PC-9 (cell line): Measurements from ENCODE around the gene METTL18. TPM values are rescaled to one million over a fixed set of nuclear protein-coding genes. Genes with fewer than 3 reads are reported as not detected.

Experiments
- BruUV-seq: library from RNA; stranded (reverse); fragments of 400-500 nt; replicated peaks from 2 replicates; lab custom pipeline; 2021; lab: Mats Ljungman, UMichigan
- CTCF ChIA-PET: fragments of 300-600 bp; sonication (Branson Sonifier 250); formaldehyde crosslinking; loops from one replicate; lab custom pipeline; 2022; ENCODE audit warnings: antibody characterized with exemption; lab: Charles Lee
- POLR2A ChIA-PET: fragments of 300-600 bp; sonication (Branson Sonifier 250); formaldehyde crosslinking; loops from one replicate; lab custom pipeline; 2022; ENCODE audit warnings: antibody characterized with exemption; ENCODE audit not compliant: unreplicated experiment; lab: Charles Lee
- DNase-seq, 2 experiments: peaks; one replicate each; pipeline versions ENCODE4 v3.0.0 to v3.0.0-alpha.2; 2015 to 2022; ENCODE audit warnings: mixed read lengths in 1 of 2
- H2AFZ ChIP-seq: fragments of 200-600 bp; sonication (generic); 2 replicates; pipeline ENCODE4 v1.8.1; 2017; ENCODE audit warnings: antibody characterized with exemption
- H3F3A ChIP-seq: fragments of 200-600 bp; sonication (generic); 2 replicates; pipeline ENCODE4 v1.8.1; 2017; ENCODE audit warnings: antibody characterized with exemption, mild to moderate bottlenecking, low read depth; ENCODE audit not compliant: insufficient read depth
- H3K27ac ChIP-seq: fragments of 200-600 bp; sonication (generic); 2 replicates; pipeline ENCODE4 v1.6.1; 2016; ENCODE audit warnings: mixed run types
- H3K27me3 ChIP-seq: fragments of 200-600 bp; sonication (generic); 2 replicates; pipeline ENCODE4 v1.6.1; 2016; ENCODE audit warnings: low read depth, mixed run types; ENCODE audit not compliant: insufficient read depth
- H3K36me3 ChIP-seq: fragments of 200-600 bp; sonication (generic); 2 replicates; pipeline ENCODE4 v1.6.1; 2016; ENCODE audit warnings: low read depth, mixed run types
- H3K4me1 ChIP-seq: fragments of 200-600 bp; sonication (generic); replicated peaks from 2 replicates; pipeline ENCODE4 v1.6.1; 2016; ENCODE audit warnings: mixed run types; ENCODE audit not compliant: insufficient read depth
- H3K4me2 ChIP-seq: fragments of 200-600 bp; sonication (generic); 2 replicates; pipeline ENCODE4 v1.6.1; 2017; ENCODE audit warnings: mixed run types
- H3K4me3 ChIP-seq: fragments of 200-600 bp; sonication (generic); 2 replicates; pipeline ENCODE4 v1.6.1; 2016; ENCODE audit warnings: mixed run types
- H3K79me2 ChIP-seq: fragments of 200-600 bp; sonication (generic); 2 replicates; pipeline ENCODE4 v1.6.1; 2017; ENCODE audit warnings: low read depth, mixed run types
- H3K9me2 ChIP-seq: fragments of 200-600 bp; sonication (generic); 2 replicates; pipeline ENCODE4 v1.8.1; 2017; ENCODE audit warnings: mild to moderate bottlenecking; ENCODE audit not compliant: insufficient read depth
- H3K9me3 ChIP-seq: fragments of 200-600 bp; sonication (generic); 2 replicates; pipeline ENCODE4 v1.8.1; 2016; ENCODE audit warnings: low read depth; ENCODE audit not compliant: insufficient read depth
- H4K20me1 ChIP-seq: fragments of 200-600 bp; sonication (generic); 2 replicates; pipeline ENCODE4 v1.8.1; 2017; ENCODE audit not compliant: insufficient read depth
- EZH2 ChIP-seq: fragments of 200-600 bp; sonication (generic); IDR thresholded peaks from 2 replicates; pipeline ENCODE4 v1.8.0; 2017; ENCODE audit warnings: antibody characterized with exemption, low read depth
- intact Hi-C: fragments of 100-400 bp; cut with micrococcal nuclease; formaldehyde crosslinking; loops from one replicate; pipeline ENCODE4 v1.10.0; 2022; ENCODE audit not compliant: unreplicated experiment
- total RNA-seq: library from RNA; stranded (reverse); gene quantifications from 2 replicates; pipeline ENCODE4 v1.2.3, GENCODE V29; 2021
- TF ChIP-seq, protein P1 (sequence below): fragments of 200-600 bp; sonication (generic); conservative IDR thresholded peaks from 2 replicates; pipeline ENCODE4 v1.6.1; 2017; ENCODE audit warnings: mixed run types, antibody characterized with exemption, mild to moderate bottlenecking, moderate library complexity

METTL18 gene
- total RNA-seq, 1 experiment from 2014 or later: 11.4 TPM

DNA sequence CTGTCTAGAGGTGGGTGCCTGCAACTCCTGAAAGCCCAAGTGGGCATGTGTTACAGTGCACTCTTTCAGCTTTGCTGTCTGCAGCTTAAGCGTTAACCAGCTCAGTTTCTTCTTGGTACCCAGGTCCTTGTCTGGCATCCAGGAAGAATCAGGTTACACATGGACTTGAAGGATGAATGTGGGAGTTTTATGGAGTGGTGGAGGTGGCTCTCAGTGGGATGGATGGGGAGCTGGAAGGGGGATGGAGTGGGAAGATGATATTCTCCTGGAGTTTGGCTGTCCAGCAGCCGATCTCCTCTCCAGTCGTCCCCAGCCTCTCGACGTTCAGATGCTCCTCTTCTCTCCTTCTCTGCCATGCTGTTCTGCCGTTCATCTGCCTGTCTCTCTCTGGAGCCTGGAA lies 9.4 kb downstream of the METTL18 start:
- H2AFZ ChIP-seq: no peak overlapping the region
- H3K4me1 ChIP-seq: peaks cover 42% of the 10 kb centered on the region
- intact Hi-C loops: no loop called here
- no peak overlapping the region for H3K4me2 ChIP-seq
- no peaks in the 10 kb centered on the region for H3K27me3 ChIP-seq
- 0 out of 2 replicates have a peak, but pooled peaks cover 5% of the 10 kb centered on the region for H3K9me3 ChIP-seq
- ChIA-PET POLR2A (no interaction called here), CTCF (no interaction called here)
- no peak for DNase-seq
- H3K27ac ChIP-seq: no peak overlapping the region
- no peaks in the 10 kb centered on the region for H3K36me3 ChIP-seq
- no peaks in the 10 kb centered on the region for H4K20me1 ChIP-seq
- BruUV-seq: no TSS peak
- peaks cover 24% of the 10 kb centered on the region for H3F3A ChIP-seq
- no peaks in the 10 kb centered on the region for H3K9me2 ChIP-seq
- TF ChIP-seq, protein P1, sequence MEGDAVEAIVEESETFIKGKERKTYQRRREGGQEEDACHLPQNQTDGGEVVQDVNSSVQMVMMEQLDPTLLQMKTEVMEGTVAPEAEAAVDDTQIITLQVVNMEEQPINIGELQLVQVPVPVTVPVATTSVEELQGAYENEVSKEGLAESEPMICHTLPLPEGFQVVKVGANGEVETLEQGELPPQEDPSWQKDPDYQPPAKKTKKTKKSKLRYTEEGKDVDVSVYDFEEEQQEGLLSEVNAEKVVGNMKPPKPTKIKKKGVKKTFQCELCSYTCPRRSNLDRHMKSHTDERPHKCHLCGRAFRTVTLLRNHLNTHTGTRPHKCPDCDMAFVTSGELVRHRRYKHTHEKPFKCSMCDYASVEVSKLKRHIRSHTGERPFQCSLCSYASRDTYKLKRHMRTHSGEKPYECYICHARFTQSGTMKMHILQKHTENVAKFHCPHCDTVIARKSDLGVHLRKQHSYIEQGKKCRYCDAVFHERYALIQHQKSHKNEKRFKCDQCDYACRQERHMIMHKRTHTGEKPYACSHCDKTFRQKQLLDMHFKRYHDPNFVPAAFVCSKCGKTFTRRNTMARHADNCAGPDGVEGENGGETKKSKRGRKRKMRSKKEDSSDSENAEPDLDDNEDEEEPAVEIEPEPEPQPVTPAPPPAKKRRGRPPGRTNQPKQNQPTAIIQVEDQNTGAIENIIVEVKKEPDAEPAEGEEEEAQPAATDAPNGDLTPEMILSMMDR: no peak
- no peak for TF ChIP-seq EZH2
- H3K4me3 ChIP-seq: no peak overlapping the region
- no peaks in the 10 kb centered on the region for H3K79me2 ChIP-seq

GRCh38 chr1:169784102-169784501 lies 10.6 kb downstream of the METTL18 start:
- POLR2A ChIA-PET: no interaction called here
- Histone ChIP-seq H3K79me2 (no peaks in the 10 kb centered on the region), H3K9me2 (no peaks in the 10 kb centered on the region), H3K27me3 (no peaks in the 10 kb centered on the region), H3K4me1 (peaks cover 54% of the 10 kb centered on the region), H4K20me1 (no peaks in the 10 kb centered on the region), H3K27ac (no peak overlapping the region), H3K4me3 (no peak overlapping the region), H3F3A (peaks cover 34% of the 10 kb centered on the region), H3K4me2 (0 out of 2 replicates have a peak overlapping the region, but pooled peaks have one; percentile 17), H3K9me3 (0 out of 2 replicates have a peak, but pooled peaks cover 5% of the 10 kb centered on the region), H2AFZ (0 out of 2 replicates have a peak overlapping the region, but pooled peaks have one; percentile 25), H3K36me3 (no peaks in the 10 kb centered on the region)
- no peak for DNase-seq
- no peak for TF ChIP-seq EZH2
- TF ChIP-seq, protein P1: no peak
- no TSS peak for BruUV-seq
- intact Hi-C loops: no loop called here
- CTCF ChIA-PET: no interaction called here

DNA sequence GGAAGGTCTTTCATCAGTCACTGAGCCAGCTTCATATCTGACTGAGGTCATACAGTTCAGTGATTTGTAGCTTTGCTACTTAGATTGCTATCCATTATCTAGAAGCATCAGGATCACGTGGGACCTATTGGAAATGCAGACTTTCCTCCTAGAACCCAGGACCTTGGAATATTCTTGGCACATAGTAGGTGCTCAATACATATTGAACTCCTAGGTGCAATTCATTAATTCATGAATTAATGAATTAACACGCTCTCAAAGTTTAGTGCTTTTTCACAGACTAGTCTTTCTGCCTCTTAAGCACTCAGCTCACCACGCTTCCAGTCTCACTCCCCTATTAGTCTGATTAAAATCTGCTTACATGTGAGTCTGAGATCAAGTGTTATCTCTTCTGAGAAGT lies 12.1 kb downstream of the METTL18 start:
- Histone ChIP-seq H3K4me3 (no peak overlapping the region), H3K4me2 (peak overlapping the region; percentile 80), H3K79me2 (no peaks in the 10 kb centered on the region), H3F3A (peaks cover 34% of the 10 kb centered on the region), H3K27ac (peak overlapping the region; percentile 95), H3K4me1 (peaks cover 57% of the 10 kb centered on the region), H3K36me3 (no peaks in the 10 kb centered on the region), H3K27me3 (no peaks in the 10 kb centered on the region), H2AFZ (no peak overlapping the region), H3K9me2 (no peaks in the 10 kb centered on the region), H3K9me3 (0 out of 2 replicates have a peak, but pooled peaks cover 5% of the 10 kb centered on the region), H4K20me1 (no peaks in the 10 kb centered on the region)
- DNase-seq: no peak
- intact Hi-C loops: no loop called here
- ChIA-PET POLR2A (no interaction called here), CTCF (interaction anchor here (0.6 kb wide), 1 partner anchor 196 kb away, joined by 4 read pairs; the partner anchor contains the start of gene F5)
- no TSS peak for BruUV-seq
- no peak for TF ChIP-seq EZH2
- TF ChIP-seq, protein P1: no peak
